HEK293 (cell line): Measurements from ENCODE around the gene SH3RF1.

Experiments
- OVOL3 ChIP-seq: fragments of 450-650 bp; formaldehyde crosslinking; IDR thresholded peaks from 2 replicates; pipeline ENCODE4 v1.5.1; 2016; ENCODE audit warnings: missing biosample characterization, missing genetic modification characterization
- SETDB1 ChIP-seq: IDR thresholded peaks from one replicate; pipeline ENCODE4 v1.6.1; 2017; ENCODE audit warnings: mild to moderate bottlenecking, low read length, moderate library complexity, mixed read lengths; ENCODE audit not compliant: insufficient read length
- ZNF629 ChIP-seq: fragments of 450-650 bp; formaldehyde crosslinking; IDR thresholded peaks from 2 replicates; pipeline ENCODE4 v1.5.1; 2017; ENCODE audit warnings: missing biosample characterization, missing genetic modification characterization
- ZNF747 ChIP-seq: fragments of 450-650 bp; formaldehyde crosslinking; IDR thresholded peaks from 2 replicates; pipeline ENCODE4 v1.5.1; 2016; ENCODE audit warnings: missing biosample characterization, missing genetic modification characterization
- TF ChIP-seq, protein P1 (sequence below): fragments of 450-650 bp; formaldehyde crosslinking; IDR thresholded peaks from 2 replicates; pipeline ENCODE4 v1.5.1; 2016; ENCODE audit warnings: missing biosample characterization, missing genetic modification characterization
- TF ChIP-seq, protein P2 (sequence below): fragments of 450-650 bp; formaldehyde crosslinking; IDR thresholded peaks from 2 replicates; pipeline ENCODE4 v1.5.1; 2016; ENCODE audit warnings: missing biosample characterization, missing genetic modification characterization

DNA sequence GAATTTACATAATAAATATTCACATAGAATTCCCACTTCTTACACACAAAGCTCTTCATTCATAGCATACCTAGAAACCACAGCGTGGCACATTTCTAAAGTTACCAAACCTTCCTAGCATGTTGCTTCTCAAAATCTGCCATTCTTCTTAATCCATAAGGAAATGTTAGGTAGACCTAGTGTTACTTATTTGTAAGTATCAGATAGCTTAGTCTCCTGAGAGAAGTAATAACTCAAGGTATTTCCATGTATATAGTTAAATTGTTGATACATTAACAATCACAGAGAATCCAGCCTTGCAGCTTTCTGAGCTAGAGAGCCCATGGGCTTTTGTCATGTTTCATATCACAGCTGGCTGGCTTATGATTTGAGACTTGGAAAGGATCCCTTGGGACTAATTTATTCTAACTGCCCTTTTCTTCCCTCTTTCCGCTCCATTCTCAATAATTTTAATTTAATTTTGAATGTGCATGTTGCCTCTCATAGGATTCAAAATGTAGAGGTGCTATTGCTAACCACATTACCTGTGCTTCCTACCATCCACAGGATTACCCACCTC, 17.6 kb downstream of the SH3RF1 start:
- TF ChIP-seq, protein P1, sequence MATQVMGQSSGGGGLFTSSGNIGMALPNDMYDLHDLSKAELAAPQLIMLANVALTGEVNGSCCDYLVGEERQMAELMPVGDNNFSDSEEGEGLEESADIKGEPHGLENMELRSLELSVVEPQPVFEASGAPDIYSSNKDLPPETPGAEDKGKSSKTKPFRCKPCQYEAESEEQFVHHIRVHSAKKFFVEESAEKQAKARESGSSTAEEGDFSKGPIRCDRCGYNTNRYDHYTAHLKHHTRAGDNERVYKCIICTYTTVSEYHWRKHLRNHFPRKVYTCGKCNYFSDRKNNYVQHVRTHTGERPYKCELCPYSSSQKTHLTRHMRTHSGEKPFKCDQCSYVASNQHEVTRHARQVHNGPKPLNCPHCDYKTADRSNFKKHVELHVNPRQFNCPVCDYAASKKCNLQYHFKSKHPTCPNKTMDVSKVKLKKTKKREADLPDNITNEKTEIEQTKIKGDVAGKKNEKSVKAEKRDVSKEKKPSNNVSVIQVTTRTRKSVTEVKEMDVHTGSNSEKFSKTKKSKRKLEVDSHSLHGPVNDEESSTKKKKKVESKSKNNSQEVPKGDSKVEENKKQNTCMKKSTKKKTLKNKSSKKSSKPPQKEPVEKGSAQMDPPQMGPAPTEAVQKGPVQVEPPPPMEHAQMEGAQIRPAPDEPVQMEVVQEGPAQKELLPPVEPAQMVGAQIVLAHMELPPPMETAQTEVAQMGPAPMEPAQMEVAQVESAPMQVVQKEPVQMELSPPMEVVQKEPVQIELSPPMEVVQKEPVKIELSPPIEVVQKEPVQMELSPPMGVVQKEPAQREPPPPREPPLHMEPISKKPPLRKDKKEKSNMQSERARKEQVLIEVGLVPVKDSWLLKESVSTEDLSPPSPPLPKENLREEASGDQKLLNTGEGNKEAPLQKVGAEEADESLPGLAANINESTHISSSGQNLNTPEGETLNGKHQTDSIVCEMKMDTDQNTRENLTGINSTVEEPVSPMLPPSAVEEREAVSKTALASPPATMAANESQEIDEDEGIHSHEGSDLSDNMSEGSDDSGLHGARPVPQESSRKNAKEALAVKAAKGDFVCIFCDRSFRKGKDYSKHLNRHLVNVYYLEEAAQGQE (tag by site-specific recombination): no peak
- TF ChIP-seq, protein P2, sequence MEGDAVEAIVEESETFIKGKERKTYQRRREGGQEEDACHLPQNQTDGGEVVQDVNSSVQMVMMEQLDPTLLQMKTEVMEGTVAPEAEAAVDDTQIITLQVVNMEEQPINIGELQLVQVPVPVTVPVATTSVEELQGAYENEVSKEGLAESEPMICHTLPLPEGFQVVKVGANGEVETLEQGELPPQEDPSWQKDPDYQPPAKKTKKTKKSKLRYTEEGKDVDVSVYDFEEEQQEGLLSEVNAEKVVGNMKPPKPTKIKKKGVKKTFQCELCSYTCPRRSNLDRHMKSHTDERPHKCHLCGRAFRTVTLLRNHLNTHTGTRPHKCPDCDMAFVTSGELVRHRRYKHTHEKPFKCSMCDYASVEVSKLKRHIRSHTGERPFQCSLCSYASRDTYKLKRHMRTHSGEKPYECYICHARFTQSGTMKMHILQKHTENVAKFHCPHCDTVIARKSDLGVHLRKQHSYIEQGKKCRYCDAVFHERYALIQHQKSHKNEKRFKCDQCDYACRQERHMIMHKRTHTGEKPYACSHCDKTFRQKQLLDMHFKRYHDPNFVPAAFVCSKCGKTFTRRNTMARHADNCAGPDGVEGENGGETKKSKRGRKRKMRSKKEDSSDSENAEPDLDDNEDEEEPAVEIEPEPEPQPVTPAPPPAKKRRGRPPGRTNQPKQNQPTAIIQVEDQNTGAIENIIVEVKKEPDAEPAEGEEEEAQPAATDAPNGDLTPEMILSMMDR (tag by site-specific recombination): no peak
- TF ChIP-seq SETDB1 (no peak), OVOL3 (tag by site-specific recombination) (no peak), ZNF629 (no peak), ZNF747 (tag by site-specific recombination) (no peak)
